CD14-positive monocyte (primary cell): ENCODE measurements around the gene GPR27. TPM values are rescaled to one million over a fixed set of nuclear protein-coding genes. Genes with fewer than 3 reads are reported as not detected.

ENCODE experiments used
- DNase-seq, 3 donors: peaks; one replicate each; pipeline ENCODE4 v3.0.0-alpha.2; 2011 to 2022
- H2AFZ ChIP-seq: 2 replicates; pipeline ENCODE4 v1.6.0; 2012; ENCODE audit warnings: mild to moderate bottlenecking, low read depth, low read length, inconsistent platforms; ENCODE audit not compliant: insufficient read depth, poor library complexity, severe bottlenecking
- H3K27ac ChIP-seq, 2 donors: 1 replicate in 1 of 2; 2 replicates in 1 of 2; pipeline ENCODE4 v1.5.1; 2012 to 2013; ENCODE audit warnings: low read length in 2 of 2, control low read depth in 1 of 2, inconsistent platforms in 1 of 2, low read depth in 1 of 2, mild to moderate bottlenecking in 1 of 2
- H3K27me3 ChIP-seq, 2 donors: one replicate each; pipeline versions ENCODE4 v1.6.0 to v1.6.1; 2011 to 2013; ENCODE audit warnings: low read length in 2 of 2; ENCODE audit not compliant: control insufficient read depth in 2 of 2, insufficient read depth in 2 of 2
- H3K36me3 ChIP-seq, 2 donors: replicated peaks in 1 of 2; 1 replicate in 1 of 2; 2 replicates in 1 of 2; pipeline versions ENCODE4 v1.5.1 to v1.6.1; 2012 to 2013; ENCODE audit warnings: low read length in 2 of 2, control low read depth in 1 of 2, inconsistent platforms in 1 of 2, mild to moderate bottlenecking in 1 of 2; ENCODE audit not compliant: insufficient read depth in 2 of 2, control insufficient read depth in 1 of 2
- H3K4me1 ChIP-seq, 2 donors: 1 replicate in 1 of 2; 2 replicates in 1 of 2; pipeline versions ENCODE4 v1.5.1 to v1.6.1; 2012 to 2013; ENCODE audit warnings: low read length in 2 of 2, control low read depth in 1 of 2, inconsistent platforms in 1 of 2, mild to moderate bottlenecking in 1 of 2, moderate library complexity in 1 of 2; ENCODE audit not compliant: insufficient read depth in 2 of 2, control insufficient read depth in 1 of 2
- H3K4me2 ChIP-seq: replicated peaks from 2 replicates; pipeline ENCODE3; 2012; ENCODE audit warnings: low read length, moderate library complexity, mild to moderate bottlenecking; ENCODE audit not compliant: poor library complexity, severe bottlenecking; ENCODE audit errors: extremely low read depth
- H3K4me3 ChIP-seq, 3 experiments: fragments of 200-600 bp in 1 of 3; sonication (generic) in 1 of 3; replicated peaks in 1 of 3; 1 replicate in 2 of 3; 2 replicates in 1 of 3; pipeline ENCODE4 v1.5.1; 2011 to 2013; ENCODE audit warnings: low read length in 3 of 3, mild to moderate bottlenecking in 3 of 3, control low read depth in 2 of 3, low read depth in 2 of 3, inconsistent platforms in 1 of 3, moderate library complexity in 1 of 3
- H3K79me2 ChIP-seq: 2 replicates; pipeline ENCODE4 v1.6.0; 2012; ENCODE audit warnings: mild to moderate bottlenecking, control low read depth, inconsistent platforms, low read length, moderate library complexity; ENCODE audit not compliant: insufficient read depth
- H3K9ac ChIP-seq: 2 replicates; pipeline ENCODE4 v1.6.0; 2017; ENCODE audit warnings: low read length, mild to moderate bottlenecking; ENCODE audit not compliant: insufficient read depth, poor library complexity, severe bottlenecking
- H3K9me3 ChIP-seq, 2 donors: replicated peaks in 1 of 2; 1 replicate in 1 of 2; 2 replicates in 1 of 2; pipeline versions ENCODE4 v1.5.1 to v1.6.1; 2012 to 2013; ENCODE audit warnings: low read length in 2 of 2, control low read depth in 1 of 2; ENCODE audit not compliant: control insufficient read depth in 1 of 2, insufficient read depth in 1 of 2
- H4K20me1 ChIP-seq: 2 replicates; pipeline ENCODE4 v1.6.0; 2012; ENCODE audit warnings: mild to moderate bottlenecking, low read length, control low read depth, moderate library complexity; ENCODE audit not compliant: insufficient read depth
- H3K27ac Mint-ChIP-seq, 7 donors: one replicate each; pipeline ENCODE4 v1.8.0; 2020; ENCODE audit warnings: mild to moderate bottlenecking in 7 of 7, mixed read lengths in 7 of 7, moderate library complexity in 6 of 7, inconsistent platforms in 2 of 7
- H3K27me3 Mint-ChIP-seq, 3 donors: one replicate each; pipeline ENCODE4 v1.8.0; 2021 to 2022; ENCODE audit warnings: low read depth in 3 of 3, mild to moderate bottlenecking in 3 of 3, mixed read lengths in 3 of 3, moderate library complexity in 3 of 3, inconsistent platforms in 1 of 3
- H3K36me3 Mint-ChIP-seq, 2 donors: one replicate each; pipeline ENCODE4 v1.8.0; 2020; ENCODE audit warnings: mixed read lengths in 2 of 2, inconsistent platforms in 1 of 2, mild to moderate bottlenecking in 1 of 2
- H3K4me1 Mint-ChIP-seq: one replicate; pipeline ENCODE4 v1.8.0; 2020; ENCODE audit warnings: mild to moderate bottlenecking, mixed read lengths
- H3K4me3 Mint-ChIP-seq, 2 donors: one replicate each; pipeline ENCODE4 v1.8.0; 2020; ENCODE audit warnings: mild to moderate bottlenecking in 2 of 2, mixed read lengths in 2 of 2, moderate library complexity in 1 of 2
- H3K9me3 Mint-ChIP-seq, 7 donors: one replicate each; pipeline ENCODE4 v1.8.0; 2020 to 2022; ENCODE audit warnings: mixed read lengths in 7 of 7, mild to moderate bottlenecking in 6 of 7, moderate library complexity in 6 of 7, inconsistent platforms in 2 of 7
- CTCF ChIP-seq: fragments of 200-600 bp; IDR thresholded peaks from one replicate; pipeline ENCODE4 v1.8.0; 2022; ENCODE audit warnings: antibody characterized with exemption, mild to moderate bottlenecking
- WGBS: methylation state at CpG from one replicate; pipeline ENCODE4 v1.1.5; 2013; ENCODE audit warnings: missing lambda C conversion rate; ENCODE audit not compliant: insufficient coverage; 5-methylcytosine and 5-hydroxymethylcytosine counted together
- intact Hi-C, 2 donors: fragments of 100-400 bp; cut with micrococcal nuclease; formaldehyde crosslinking; loops; one replicate each; pipeline versions ENCODE4 v1.15.0 to v1.15.1; 2023
- polyA plus RNA-seq, 3 donors: library from polyadenylated mRNA; depleted of rRNA in 1 of 3; unstranded in 2 of 3; stranded (reverse) in 1 of 3; fragments of 300-500 nt in 2 of 3; fragments of >200 nt in 1 of 3; fragmentation: Illumina TruSeq in 2 of 3; gene quantifications; 1 replicate in 2 of 3; 2 replicates in 1 of 3; pipeline ENCODE4 v1.2.3, GENCODE V29; 2012 to 2021

Gene GPR27
- polyA plus RNA-seq, 3 donors, result 5.7 to 19.6 (median 6.6) TPM

DNA sequence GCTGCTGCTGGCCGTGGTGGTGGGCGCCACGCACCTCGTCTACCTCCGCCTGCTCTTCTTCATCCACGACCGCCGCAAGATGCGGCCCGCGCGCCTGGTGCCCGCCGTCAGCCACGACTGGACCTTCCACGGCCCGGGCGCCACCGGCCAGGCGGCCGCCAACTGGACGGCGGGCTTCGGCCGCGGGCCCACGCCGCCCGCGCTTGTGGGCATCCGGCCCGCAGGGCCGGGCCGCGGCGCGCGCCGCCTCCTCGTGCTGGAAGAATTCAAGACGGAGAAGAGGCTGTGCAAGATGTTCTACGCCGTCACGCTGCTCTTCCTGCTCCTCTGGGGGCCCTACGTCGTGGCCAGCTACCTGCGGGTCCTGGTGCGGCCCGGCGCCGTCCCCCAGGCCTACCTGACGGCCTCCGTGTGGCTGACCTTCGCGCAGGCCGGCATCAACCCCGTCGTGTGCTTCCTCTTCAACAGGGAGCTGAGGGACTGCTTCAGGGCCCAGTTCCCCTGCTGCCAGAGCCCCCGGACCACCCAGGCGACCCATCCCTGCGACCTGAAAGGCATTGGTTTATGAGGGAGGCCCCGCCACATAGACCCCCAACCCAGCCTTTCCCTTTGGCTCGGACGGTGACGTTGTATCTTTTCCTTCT lies 1.1 kb downstream of the GPR27 start:
- H3K9me3 Mint-ChIP-seq, result peaks cover 0 to 4% (median 0%) of the 10 kb centered on the region in 7 donors
- H3K4me1 Mint-ChIP-seq, result peaks cover 51% of the 10 kb centered on the region
- Histone ChIP-seq H3K4me3 (peak overlapping the region; percentile 37 to 90 (median 83)), H3K79me2 (peaks cover 49% of the 10 kb centered on the region), H3K27me3 (peaks cover 5 to 42% of the 10 kb centered on the region in 2 donors), H3K36me3 (no peaks in the 10 kb centered on the region), H3K9ac (peak overlapping the region; percentile 71), H3K9me3 (no peaks in the 10 kb centered on the region), H3K27ac (peak overlapping the region in 1 of 2 donors; percentile 79), H2AFZ (peak overlapping the region; percentile 91), H3K4me1 (peaks cover 26 to 43% of the 10 kb centered on the region in 2 donors), H3K4me2 (peak overlapping the region; percentile 90), H4K20me1 (no peaks in the 10 kb centered on the region)
- peaks cover 15 to 21% of the 10 kb centered on the region in 2 donors for H3K36me3 Mint-ChIP-seq
- H3K4me3 Mint-ChIP-seq, result peak overlapping the region; percentile 87 to 91
- no peak for TF ChIP-seq CTCF
- H3K27ac Mint-ChIP-seq, result peak overlapping the region in 6 of 7 donors; percentile 62 to 96 (median 90)
- WGBS, result 15% methylated on average over 62 of the region's 65 CpGs
- intact Hi-C loops, result loop anchor here in 1 of 2 donors (5.0 kb wide), 1 partner anchor 38 kb away; no protein-coding TSS in a partner anchor
- peak in 1 of 3 donors; percentile 16 for DNase-seq
- H3K27me3 Mint-ChIP-seq, result peaks cover 20 to 28% (median 24%) of the 10 kb centered on the region in 3 donors

- Mint-ChIP-seq H3K36me3 (peaks cover 11 to 13% of the 10 kb centered on the region in 2 donors), H3K27me3 (peaks cover 12 to 18% (median 15%) of the 10 kb centered on the region in 3 donors), H3K27ac (no peak overlapping the region), H3K9me3 (peaks cover 0 to 4% (median 0%) of the 10 kb centered on the region in 7 donors), H3K4me3 (no peak overlapping the region), H3K4me1 (peaks cover 38% of the 10 kb centered on the region)
- Histone ChIP-seq H3K4me1 (peaks cover 22 to 40% of the 10 kb centered on the region in 2 donors), H2AFZ (no peak overlapping the region), H3K79me2 (peaks cover 29% of the 10 kb centered on the region), H3K36me3 (no peaks in the 10 kb centered on the region), H3K9ac (no peak overlapping the region), H4K20me1 (no peaks in the 10 kb centered on the region), H3K27me3 (peaks cover 0 to 20% of the 10 kb centered on the region in 2 donors), H3K27ac (no peak overlapping the region), H3K4me3 (no peak overlapping the region), H3K4me2 (no peak overlapping the region), H3K9me3 (no peaks in the 10 kb centered on the region)
- intact Hi-C loops, result loop anchor here in 1 of 2 donors (5.0 kb wide), 1 partner anchor 34 kb away; no protein-coding TSS in a partner anchor
- DNase-seq, result no peak
- WGBS, result no CpG with 5 or more reads among the region's 2 CpGs
- TF ChIP-seq CTCF, result no peak
Observed at GRCh38 chr3:71758091-71758490, 4.4 kb downstream of the GPR27 start.
